PC-3 (cell line): ENCODE data around the gene APPBP2. TPM values are rescaled to one million over a fixed set of nuclear protein-coding genes. Genes with fewer than 3 reads are reported as not detected.

Experiments used
- ATAC-seq: fragments of 200-7000 bp; cut with Tn5 transposase; 2 replicates; pipeline ENCODE4 v1.9.1; 2020; ENCODE audit warnings: mild to moderate bottlenecking, moderate library complexity
- BruUV-seq: library from RNA; stranded (reverse); fragments of 400-500 nt; replicated peaks from 2 replicates; lab custom pipeline; 2021; lab: Mats Ljungman, UMichigan
- CTCF ChIA-PET: fragments of 300-600 bp; sonication (Branson Sonifier 250); formaldehyde crosslinking; loops from one replicate; lab custom pipeline; 2022; ENCODE audit warnings: antibody characterized with exemption; lab: Charles Lee
- POLR2A ChIA-PET: fragments of 300-600 bp; sonication (Branson Sonifier 250); formaldehyde crosslinking; loops from one replicate; lab custom pipeline; 2022; ENCODE audit warnings: antibody characterized with exemption; ENCODE audit not compliant: unreplicated experiment; lab: Charles Lee
- DNase-seq: peaks from one replicate; pipeline ENCODE4 v3.0.0-alpha.2; 2015
- H2AFZ ChIP-seq: fragments of 300-600 bp; sonication (generic); 2 replicates; pipeline ENCODE4 v1.6.0; 2016; ENCODE audit warnings: antibody characterized with exemption, low read length
- H3F3A ChIP-seq: fragments of 300-600 bp; sonication (generic); one replicate; pipeline ENCODE4 v1.6.0; 2017; ENCODE audit warnings: antibody characterized with exemption, low read length, control low read depth, mild to moderate bottlenecking; ENCODE audit not compliant: unreplicated experiment
- H3K27ac ChIP-seq: fragments of 300-600 bp; sonication (generic); 2 replicates; pipeline ENCODE4 v1.5.1; 2016; ENCODE audit warnings: mild to moderate bottlenecking, low read length
- H3K27me3 ChIP-seq: fragments of 300-600 bp; sonication (generic); 2 replicates; pipeline ENCODE4 v1.6.1; 2016; ENCODE audit warnings: low read length, mixed read lengths
- H3K36me3 ChIP-seq: fragments of 300-600 bp; sonication (generic); 2 replicates; pipeline ENCODE4 v1.6.1; 2016; ENCODE audit warnings: low read depth, mixed run types, low read length, mixed read lengths
- H3K4me1 ChIP-seq: fragments of 300-600 bp; sonication (generic); 2 replicates; pipeline ENCODE4 v1.5.1; 2016; ENCODE audit warnings: low read length; ENCODE audit not compliant: insufficient read depth
- H3K4me2 ChIP-seq: fragments of 300-600 bp; sonication (generic); 2 replicates; pipeline ENCODE4 v1.6.0; 2016; ENCODE audit warnings: low read length
- H3K4me3 ChIP-seq: fragments of 300-600 bp; sonication (generic); 2 replicates; pipeline ENCODE4 v1.5.1; 2016; ENCODE audit warnings: mild to moderate bottlenecking, low read length, mixed read lengths
- H3K79me2 ChIP-seq: fragments of 300-600 bp; sonication (generic); 2 replicates; pipeline ENCODE4 v1.6.1; 2017; ENCODE audit warnings: low read length, mixed read lengths
- H3K9ac ChIP-seq: fragments of 300-600 bp; sonication (generic); 2 replicates; pipeline ENCODE4 v1.6.0; 2016; ENCODE audit warnings: mild to moderate bottlenecking, low read length
- H3K9me2 ChIP-seq: fragments of 300-600 bp; sonication (generic); replicated peaks from 2 replicates; pipeline ENCODE4 v1.6.1; 2016; ENCODE audit warnings: mixed run types, low read length, mixed read lengths
- H3K9me3 ChIP-seq: fragments of 300-600 bp; sonication (generic); 2 replicates; pipeline ENCODE4 v1.6.1; 2016; ENCODE audit warnings: low read length, mixed read lengths
- H4K20me1 ChIP-seq: fragments of 300-600 bp; sonication (generic); 2 replicates; pipeline ENCODE4 v1.6.1; 2016; ENCODE audit warnings: low read length, mixed read lengths
- CTCF ChIP-seq: fragments of 300-600 bp; sonication (generic); conservative IDR thresholded peaks from 2 replicates; pipeline ENCODE4 v1.5.1; 2017; ENCODE audit warnings: antibody characterized with exemption, low read depth, mild to moderate bottlenecking, low read length
- EZH2 ChIP-seq: fragments of 300-600 bp; sonication (generic); IDR thresholded peaks from one replicate; pipeline ENCODE4 v1.6.1; 2017; ENCODE audit warnings: antibody characterized with exemption, mild to moderate bottlenecking, low read length; ENCODE audit not compliant: unreplicated experiment
- EZH2phosphoT487 ChIP-seq: fragments of 300-600 bp; sonication (generic); IDR thresholded peaks from 2 replicates; pipeline ENCODE4 v1.6.1; 2018; ENCODE audit warnings: mild to moderate bottlenecking, antibody characterized with exemption, low read length, borderline replicate concordance
- intact Hi-C: fragments of 100-400 bp; cut with micrococcal nuclease; formaldehyde crosslinking; loops from 2 replicates; pipeline ENCODE4 v1.9.0; 2023
- total RNA-seq: library from RNA; depleted of rRNA; stranded (reverse); fragments of >200 nt; gene quantifications from 2 replicates; pipeline ENCODE4 v1.2.3, GENCODE V29; 2014

The APPBP2 gene
- total RNA-seq, 1 experiment from 2014 or later, result 17.1 TPM

- H3K9me3 ChIP-seq, result no peaks in the 10 kb centered on the region
- TSS peak; percentile 43 for BruUV-seq
- ATAC-seq, result no peak
- intact Hi-C loops, result loop anchor here (2.0 kb wide), 1 partner anchor 114 kb away; no protein-coding TSS in a partner anchor
- H2AFZ ChIP-seq, result peak overlapping the region; percentile 92
- peaks cover 32% of the 10 kb centered on the region for H4K20me1 ChIP-seq
- peak overlapping the region; percentile 90 for H3K9ac ChIP-seq
- TF ChIP-seq EZH2 (no peak), CTCF (no peak), EZH2phosphoT487 (no peak)
- ChIA-PET POLR2A (no interaction called here), CTCF (interaction anchor here (0.5 to 0.6 kb wide), 2 partner anchors 303 to 609 kb away, joined by 3 to 11 read pairs; no protein-coding TSS in a partner anchor)
- no peaks in the 10 kb centered on the region for H3K27me3 ChIP-seq
- peak overlapping the region; percentile 94 for H3K4me3 ChIP-seq
- peaks cover 72% of the 10 kb centered on the region for H3K79me2 ChIP-seq
- H3K9me2 ChIP-seq, result no peaks in the 10 kb centered on the region
- peak overlapping the region; percentile 91 for H3K4me2 ChIP-seq
- H3K4me1 ChIP-seq, result peaks cover 10% of the 10 kb centered on the region
- no peaks in the 10 kb centered on the region for H3F3A ChIP-seq
- DNase-seq, result peak; percentile 23
- H3K27ac ChIP-seq, result no peak overlapping the region
- 0 out of 2 replicates have a peak, but pooled peaks cover 2% of the 10 kb centered on the region for H3K36me3 ChIP-seq
These were observed 1.3 kb downstream of the APPBP2 start for GRCh38 chr17:60524463-60525327.

GRCh38 chr17:60523822-60524221 lies 2.2 kb downstream of the APPBP2 start:
- Histone ChIP-seq H3K9ac (peak overlapping the region; percentile 90), H3K9me3 (no peaks in the 10 kb centered on the region), H3K4me3 (peak overlapping the region; percentile 94), H3F3A (no peaks in the 10 kb centered on the region), H3K79me2 (peaks cover 79% of the 10 kb centered on the region), H3K27ac (no peak overlapping the region), H3K36me3 (peaks cover 9% of the 10 kb centered on the region; the same call in 1 of the 2 replicates), H3K27me3 (no peaks in the 10 kb centered on the region), H3K9me2 (no peaks in the 10 kb centered on the region), H3K4me1 (peaks cover 10% of the 10 kb centered on the region), H4K20me1 (peaks cover 32% of the 10 kb centered on the region), H2AFZ (no peak overlapping the region), H3K4me2 (peak overlapping the region; percentile 91)
- POLR2A ChIA-PET, result interaction anchor here (0.6 kb wide), 1 partner anchor 16 kb away, joined by 14 read pairs; no protein-coding TSS in a partner anchor
- TF ChIP-seq CTCF (no peak), EZH2phosphoT487 (no peak), EZH2 (no peak)
- ATAC-seq (no peak), DNase-seq (no peak)
- intact Hi-C loops, result loop anchor here (2.0 kb wide), 1 partner anchor 115 kb away; no protein-coding TSS in a partner anchor
- CTCF ChIA-PET, result interaction anchor here (0.6 kb wide), 1 partner anchor 302 kb away, joined by 11 read pairs; no protein-coding TSS in a partner anchor
- no TSS peak for BruUV-seq
